Neutrophil (primary cell): ENCODE data around the gene RBBP6.

Source experiments
- H3K27ac ChIP-seq: fragments of 200-600 bp; sonication (generic); 2 replicates; pipeline ENCODE4 v1.5.1; 2016; ENCODE audit warnings: mild to moderate bottlenecking, moderate library complexity
- H3K27me3 ChIP-seq: fragments of 200-600 bp; sonication (generic); 2 replicates; pipeline ENCODE4 v1.6.0; 2016; ENCODE audit warnings: mild to moderate bottlenecking
- H3K36me3 ChIP-seq: fragments of 200-600 bp; sonication (generic); 2 replicates; pipeline ENCODE4 v1.5.1; 2017
- H3K4me1 ChIP-seq, 2 experiments: fragments of 200-600 bp in 1 of 2; sonication (generic) in 1 of 2; 1 replicate in 1 of 2; 2 replicates in 1 of 2; pipeline versions ENCODE4 v1.5.1 to v1.6.1; 2013 to 2016; ENCODE audit warnings: low read depth in 1 of 2, low read length in 1 of 2, mild to moderate bottlenecking in 1 of 2, moderate library complexity in 1 of 2; ENCODE audit not compliant: control insufficient read depth in 1 of 2, insufficient read depth in 1 of 2
- H3K4me3 ChIP-seq, 2 experiments: fragments of 200-600 bp in 1 of 2; sonication (generic) in 1 of 2; 1 replicate in 1 of 2; 2 replicates in 1 of 2; pipeline ENCODE4 v1.5.1; 2013 to 2016; ENCODE audit warnings: low read depth in 1 of 2, low read length in 1 of 2, mild to moderate bottlenecking in 1 of 2, moderate library complexity in 1 of 2
- H3K9me3 ChIP-seq: fragments of 200-600 bp; sonication (generic); 2 replicates; pipeline ENCODE4 v1.5.1; 2016
- TF ChIP-seq, protein P1 (sequence below): fragments of 200-600 bp; sonication (generic); IDR thresholded peaks from 2 replicates; pipeline ENCODE4 v1.5.1; 2016; ENCODE audit warnings: antibody characterized with exemption

RBBP6 gene

DNA sequence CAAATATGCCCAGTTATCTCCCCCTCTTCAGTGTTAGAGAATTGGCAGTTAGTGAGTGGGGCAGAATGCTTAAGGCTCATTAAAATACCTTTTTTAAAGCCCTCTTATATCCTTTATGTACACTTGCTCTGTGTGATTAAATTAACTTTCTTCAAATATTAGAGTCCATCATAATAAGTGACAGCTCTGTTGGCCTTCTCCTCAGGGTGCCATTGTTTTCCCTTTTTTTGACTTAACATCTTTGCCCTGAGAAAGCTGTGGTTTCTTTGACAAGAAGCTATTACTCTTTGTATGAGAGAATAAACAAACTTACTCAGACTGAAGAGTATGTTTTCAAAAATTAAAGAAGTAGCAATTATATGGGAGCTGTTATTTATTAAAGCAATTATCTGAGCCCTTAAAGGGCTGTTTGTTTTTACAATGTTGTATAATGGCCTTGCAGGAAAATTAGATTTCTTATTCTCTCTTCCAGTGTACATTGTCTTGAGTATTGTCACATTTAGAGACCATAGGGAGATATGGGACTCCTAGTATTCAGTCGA lies 13.4 kb downstream of the RBBP6 start:
- H3K27me3 ChIP-seq = no peaks in the 10 kb centered on the region
- H3K4me1 ChIP-seq = no peaks in the 10 kb centered on the region
- no peak overlapping the region for H3K27ac ChIP-seq
- peaks cover 60% of the 10 kb centered on the region for H3K36me3 ChIP-seq
- TF ChIP-seq, protein P1, sequence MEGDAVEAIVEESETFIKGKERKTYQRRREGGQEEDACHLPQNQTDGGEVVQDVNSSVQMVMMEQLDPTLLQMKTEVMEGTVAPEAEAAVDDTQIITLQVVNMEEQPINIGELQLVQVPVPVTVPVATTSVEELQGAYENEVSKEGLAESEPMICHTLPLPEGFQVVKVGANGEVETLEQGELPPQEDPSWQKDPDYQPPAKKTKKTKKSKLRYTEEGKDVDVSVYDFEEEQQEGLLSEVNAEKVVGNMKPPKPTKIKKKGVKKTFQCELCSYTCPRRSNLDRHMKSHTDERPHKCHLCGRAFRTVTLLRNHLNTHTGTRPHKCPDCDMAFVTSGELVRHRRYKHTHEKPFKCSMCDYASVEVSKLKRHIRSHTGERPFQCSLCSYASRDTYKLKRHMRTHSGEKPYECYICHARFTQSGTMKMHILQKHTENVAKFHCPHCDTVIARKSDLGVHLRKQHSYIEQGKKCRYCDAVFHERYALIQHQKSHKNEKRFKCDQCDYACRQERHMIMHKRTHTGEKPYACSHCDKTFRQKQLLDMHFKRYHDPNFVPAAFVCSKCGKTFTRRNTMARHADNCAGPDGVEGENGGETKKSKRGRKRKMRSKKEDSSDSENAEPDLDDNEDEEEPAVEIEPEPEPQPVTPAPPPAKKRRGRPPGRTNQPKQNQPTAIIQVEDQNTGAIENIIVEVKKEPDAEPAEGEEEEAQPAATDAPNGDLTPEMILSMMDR = no peak
- H3K4me3 ChIP-seq = no peak overlapping the region
- no peaks in the 10 kb centered on the region for H3K9me3 ChIP-seq

DNA sequence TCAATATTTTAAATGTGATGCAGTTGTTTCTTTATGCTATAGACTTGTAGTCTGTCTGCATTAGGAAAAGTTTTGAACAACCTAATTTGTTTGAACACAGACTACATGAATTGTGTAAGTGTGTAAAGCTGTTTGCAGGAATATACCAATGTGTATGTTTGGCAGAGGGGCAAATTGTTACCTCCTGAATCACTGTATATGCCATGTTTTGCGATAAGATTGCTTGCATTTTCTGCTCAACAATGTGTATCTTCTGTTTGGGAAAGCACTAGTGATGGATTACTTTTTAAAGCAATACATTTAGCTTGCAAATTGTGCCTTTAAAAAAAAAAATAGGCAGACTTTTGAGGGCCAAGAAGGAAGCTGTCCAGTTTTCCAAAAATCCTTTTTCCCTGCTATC lies 14.6 kb downstream of the RBBP6 start:
- Histone ChIP-seq H3K4me1 (no peaks in the 10 kb centered on the region), H3K27me3 (no peaks in the 10 kb centered on the region), H3K4me3 (no peak overlapping the region), H3K27ac (no peak overlapping the region), H3K36me3 (peaks cover 60% of the 10 kb centered on the region), H3K9me3 (no peaks in the 10 kb centered on the region)
- TF ChIP-seq, protein P1 = no peak

DNA sequence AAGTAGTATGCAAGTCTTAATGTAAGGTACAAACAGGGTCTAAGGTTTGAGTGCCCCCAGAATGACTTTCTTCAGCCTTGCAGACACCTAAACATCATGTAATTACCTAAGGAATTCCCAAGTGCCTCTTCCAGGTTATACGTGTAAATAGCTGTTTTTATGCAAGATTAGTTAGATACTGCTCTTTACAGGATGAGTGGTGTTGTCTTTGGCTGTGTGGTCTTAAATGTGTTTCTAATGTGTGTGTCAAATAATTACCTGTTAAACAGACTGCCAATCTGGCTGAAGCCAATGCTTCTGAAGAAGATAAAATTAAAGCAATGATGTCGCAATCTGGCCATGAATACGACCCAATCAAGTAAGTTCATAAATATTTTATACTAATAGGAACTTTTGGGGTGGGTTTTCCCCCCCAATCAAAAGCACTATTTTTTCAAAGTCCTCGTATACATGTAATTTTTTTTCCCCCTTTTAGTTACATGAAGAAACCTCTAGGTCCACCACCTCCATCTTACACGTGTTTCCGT lies 16.0 kb downstream of the RBBP6 start:
- Histone ChIP-seq H3K27ac (no peak overlapping the region), H3K36me3 (peaks cover 65% of the 10 kb centered on the region), H3K4me1 (no peaks in the 10 kb centered on the region), H3K9me3 (no peaks in the 10 kb centered on the region), H3K27me3 (no peaks in the 10 kb centered on the region), H3K4me3 (no peak overlapping the region)
- TF ChIP-seq, protein P1 = no peak

DNA sequence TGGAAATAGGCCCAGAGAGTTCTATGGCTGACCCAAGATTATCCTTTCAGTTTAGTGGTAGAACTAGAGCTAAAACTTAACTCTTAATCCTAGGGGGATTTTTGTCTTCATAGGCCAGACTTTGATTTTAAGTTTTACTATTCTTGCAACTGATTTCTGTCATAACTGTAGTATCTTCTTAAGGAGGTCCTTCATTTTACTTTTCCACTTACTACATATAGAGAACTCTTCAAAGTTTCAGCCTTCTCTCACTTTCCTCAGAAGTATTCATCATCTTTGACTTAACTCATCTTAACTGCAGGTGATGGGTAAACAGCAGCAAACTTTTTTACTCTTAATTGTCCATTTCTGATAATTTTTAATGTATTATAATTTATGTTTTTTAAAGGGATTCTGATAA lies 23.4 kb downstream of the RBBP6 start:
- no peak overlapping the region for H3K27ac ChIP-seq
- H3K4me3 ChIP-seq = no peak overlapping the region
- TF ChIP-seq, protein P1 = no peak
- H3K9me3 ChIP-seq = no peaks in the 10 kb centered on the region
- H3K4me1 ChIP-seq = no peaks in the 10 kb centered on the region
- H3K36me3 ChIP-seq = peaks cover 97% of the 10 kb centered on the region
- no peaks in the 10 kb centered on the region for H3K27me3 ChIP-seq

DNA sequence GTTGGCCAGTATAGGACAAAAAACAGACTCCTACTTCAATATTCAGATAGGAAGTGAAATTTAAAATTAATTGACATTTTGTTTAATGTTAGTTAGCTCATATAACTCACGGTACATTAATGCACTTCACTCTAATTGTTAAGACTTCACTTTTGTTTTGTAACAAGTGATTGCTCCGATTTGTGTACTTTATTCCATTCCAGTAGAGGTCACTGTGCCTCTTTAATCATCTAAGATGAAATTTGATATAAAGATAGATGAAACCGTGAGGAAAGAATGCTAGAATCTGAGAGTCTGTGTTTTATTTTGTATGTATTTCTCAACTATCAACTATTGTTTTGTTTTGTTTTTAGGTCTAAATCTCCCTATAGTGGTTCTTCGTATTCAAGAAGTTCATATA lies 29.0 kb downstream of the RBBP6 start:
- H3K9me3 ChIP-seq = no peaks in the 10 kb centered on the region
- TF ChIP-seq, protein P1 = no peak
- H3K27ac ChIP-seq = no peak overlapping the region
- no peak overlapping the region for H3K4me3 ChIP-seq
- peaks cover 78% of the 10 kb centered on the region for H3K36me3 ChIP-seq
- no peaks in the 10 kb centered on the region for H3K27me3 ChIP-seq
- no peaks in the 10 kb centered on the region for H3K4me1 ChIP-seq
